ENCODE measurements around the gene CIITA.

The CIITA gene

DNA sequence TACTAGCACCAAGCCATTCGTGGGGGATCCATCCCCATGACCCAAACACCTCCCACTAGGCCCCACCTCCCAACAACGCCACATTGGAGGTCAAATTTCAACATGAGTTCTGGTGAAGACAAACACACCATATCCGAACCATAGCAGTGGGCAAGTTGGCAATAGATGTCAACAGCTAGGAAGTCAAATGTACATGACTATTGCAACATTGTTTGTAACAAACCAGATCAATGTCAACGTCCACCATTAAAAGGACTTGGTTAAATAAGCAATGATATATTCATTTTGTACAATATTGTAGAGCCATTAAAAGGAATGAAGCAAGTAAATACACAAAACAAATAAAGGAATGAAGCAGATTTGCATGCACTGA is 26.5 kb upstream of the CIITA start:
- no peaks in the 10 kb centered on the region for H3K4me1 ChIP-seq (ENCODE audit: control insufficient read depth in 2 of 2, insufficient read depth in 2 of 2, low read length in 2 of 2)
- no peaks in the 10 kb centered on the region for H3K36me3 ChIP-seq (ENCODE audit: control insufficient read depth in 2 of 2, insufficient read depth in 2 of 2, low read length in 2 of 2)
- H3K27me3 ChIP-seq (ENCODE audit: control insufficient read depth in 2 of 2, insufficient read depth in 2 of 2, low read length in 2 of 2) = no peaks in the 10 kb centered on the region
- H3K9me3 ChIP-seq (ENCODE audit: control insufficient read depth in 2 of 2, low read length in 2 of 2) = no peaks in the 10 kb centered on the region
- H3K4me3 ChIP-seq (ENCODE audit: low read length in 2 of 2) = no peak overlapping the region
- no peak overlapping the region for H3K27ac ChIP-seq (ENCODE audit: low read depth in 2 of 2, low read length in 2 of 2)
- H3K9ac ChIP-seq (ENCODE audit: low read depth in 1 of 2, low read length in 2 of 2) = no peak overlapping the region

- H3K36me3 ChIP-seq (ENCODE audit: control insufficient read depth in 2 of 2, insufficient read depth in 2 of 2, low read length in 2 of 2) = no peaks in the 10 kb centered on the region
- no peaks in the 10 kb centered on the region for H3K27me3 ChIP-seq (ENCODE audit: control insufficient read depth in 2 of 2, insufficient read depth in 2 of 2, low read length in 2 of 2)
- no peak overlapping the region for H3K27ac ChIP-seq (ENCODE audit: low read depth in 2 of 2, low read length in 2 of 2)
- no peaks in the 10 kb centered on the region for H3K4me1 ChIP-seq (ENCODE audit: control insufficient read depth in 2 of 2, insufficient read depth in 2 of 2, low read length in 2 of 2)
- no peak overlapping the region for H3K4me3 ChIP-seq (ENCODE audit: low read length in 2 of 2)
- no peak overlapping the region for H3K9ac ChIP-seq (ENCODE audit: low read depth in 1 of 2, low read length in 2 of 2)
- H3K9me3 ChIP-seq (ENCODE audit: control insufficient read depth in 2 of 2, low read length in 2 of 2) = no peaks in the 10 kb centered on the region
Observed at GRCh38 chr16:10851512-10851911, 25.5 kb upstream of the CIITA start.

DNA sequence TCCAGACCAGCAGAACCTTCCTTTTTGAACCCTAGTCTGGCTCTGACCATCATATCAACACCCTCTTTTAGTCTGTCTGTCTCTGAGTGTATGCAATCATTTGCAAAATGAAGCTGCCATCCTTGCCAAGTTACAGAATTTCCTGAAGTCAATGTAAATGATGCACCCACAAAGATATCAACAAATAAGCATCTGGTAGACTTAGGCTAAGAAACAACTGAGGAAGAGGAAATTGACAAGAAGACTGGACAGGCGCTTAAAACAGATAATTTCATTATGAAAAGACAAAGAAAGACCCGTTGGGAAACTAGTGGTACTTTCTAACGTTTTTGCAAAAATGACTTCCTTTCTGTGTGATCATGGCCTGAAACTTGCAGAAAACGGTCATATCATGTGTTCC is 24.7 kb upstream of the CIITA start:
- no peaks in the 10 kb centered on the region for H3K36me3 ChIP-seq (ENCODE audit: control insufficient read depth in 2 of 2, insufficient read depth in 2 of 2, low read length in 2 of 2)
- H3K4me3 ChIP-seq (ENCODE audit: low read length in 2 of 2) = no peak overlapping the region
- no peaks in the 10 kb centered on the region for H3K9me3 ChIP-seq (ENCODE audit: control insufficient read depth in 2 of 2, low read length in 2 of 2)
- H3K27me3 ChIP-seq (ENCODE audit: control insufficient read depth in 2 of 2, insufficient read depth in 2 of 2, low read length in 2 of 2) = no peaks in the 10 kb centered on the region
- H3K27ac ChIP-seq (ENCODE audit: low read depth in 2 of 2, low read length in 2 of 2) = no peak overlapping the region
- no peak overlapping the region for H3K9ac ChIP-seq (ENCODE audit: low read depth in 1 of 2, low read length in 2 of 2)
- no peaks in the 10 kb centered on the region for H3K4me1 ChIP-seq (ENCODE audit: control insufficient read depth in 2 of 2, insufficient read depth in 2 of 2, low read length in 2 of 2)

GRCh38 chr16:10852948-10853347 is 24.1 kb upstream of the CIITA start:
- Histone ChIP-seq H3K4me3 (ENCODE audit: low read length in 2 of 2) (no peak overlapping the region), H3K27ac (ENCODE audit: low read depth in 2 of 2, low read length in 2 of 2) (no peak overlapping the region), H3K36me3 (ENCODE audit: control insufficient read depth in 2 of 2, insufficient read depth in 2 of 2, low read length in 2 of 2) (no peaks in the 10 kb centered on the region), H3K9ac (ENCODE audit: low read depth in 1 of 2, low read length in 2 of 2) (no peak overlapping the region), H3K4me1 (ENCODE audit: control insufficient read depth in 2 of 2, insufficient read depth in 2 of 2, low read length in 2 of 2) (no peaks in the 10 kb centered on the region), H3K27me3 (ENCODE audit: control insufficient read depth in 2 of 2, insufficient read depth in 2 of 2, low read length in 2 of 2) (no peaks in the 10 kb centered on the region), H3K9me3 (ENCODE audit: control insufficient read depth in 2 of 2, low read length in 2 of 2) (no peaks in the 10 kb centered on the region)

- H3K36me3 ChIP-seq (ENCODE audit: control insufficient read depth in 2 of 2, insufficient read depth in 2 of 2, low read length in 2 of 2) = no peaks in the 10 kb centered on the region
- H3K9ac ChIP-seq (ENCODE audit: low read depth in 1 of 2, low read length in 2 of 2) = no peak overlapping the region
- H3K9me3 ChIP-seq (ENCODE audit: control insufficient read depth in 2 of 2, low read length in 2 of 2) = no peaks in the 10 kb centered on the region
- H3K4me1 ChIP-seq (ENCODE audit: control insufficient read depth in 2 of 2, insufficient read depth in 2 of 2, low read length in 2 of 2) = no peaks in the 10 kb centered on the region
- H3K4me3 ChIP-seq (ENCODE audit: low read length in 2 of 2) = no peak overlapping the region
- H3K27ac ChIP-seq (ENCODE audit: low read depth in 2 of 2, low read length in 2 of 2) = no peak overlapping the region
- H3K27me3 ChIP-seq (ENCODE audit: control insufficient read depth in 2 of 2, insufficient read depth in 2 of 2, low read length in 2 of 2) = no peaks in the 10 kb centered on the region
Observed at GRCh38 chr16:10856042-10856441, 21.0 kb upstream of the CIITA start.

- no peaks in the 10 kb centered on the region for H3K4me1 ChIP-seq (ENCODE audit: control insufficient read depth in 2 of 2, insufficient read depth in 2 of 2, low read length in 2 of 2)
- no peak overlapping the region for H3K27ac ChIP-seq (ENCODE audit: low read depth in 2 of 2, low read length in 2 of 2)
- H3K27me3 ChIP-seq (ENCODE audit: control insufficient read depth in 2 of 2, insufficient read depth in 2 of 2, low read length in 2 of 2) = no peaks in the 10 kb centered on the region
- no peak overlapping the region for H3K9ac ChIP-seq (ENCODE audit: low read depth in 1 of 2, low read length in 2 of 2)
- no peaks in the 10 kb centered on the region for H3K9me3 ChIP-seq (ENCODE audit: control insufficient read depth in 2 of 2, low read length in 2 of 2)
- H3K36me3 ChIP-seq (ENCODE audit: control insufficient read depth in 2 of 2, insufficient read depth in 2 of 2, low read length in 2 of 2) = no peaks in the 10 kb centered on the region
- H3K4me3 ChIP-seq (ENCODE audit: low read length in 2 of 2) = no peak overlapping the region
Observed at GRCh38 chr16:10858203-10858602, 18.8 kb upstream of the CIITA start.

DNA sequence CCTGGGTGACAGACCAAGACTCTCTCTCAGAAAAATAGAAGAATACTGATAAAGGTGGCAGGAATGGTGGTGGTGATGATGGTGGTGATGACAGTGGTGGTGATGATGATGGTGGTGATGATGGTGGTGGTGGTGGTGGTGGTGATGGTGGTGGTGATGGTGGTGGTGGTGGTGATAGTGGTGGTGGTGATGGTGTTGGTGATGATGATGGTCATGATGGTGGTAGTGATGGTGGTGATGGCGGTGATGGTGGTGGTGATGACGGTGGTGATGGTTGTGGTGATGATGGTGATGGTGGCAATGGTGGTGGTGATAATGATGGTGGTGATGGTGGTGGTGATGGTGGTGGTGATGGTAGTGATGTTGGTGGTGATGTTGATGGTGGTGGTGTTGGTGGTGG is 18.0 kb upstream of the CIITA start:
- Histone ChIP-seq H3K9me3 (ENCODE audit: control insufficient read depth in 2 of 2, low read length in 2 of 2) (no peaks in the 10 kb centered on the region), H3K36me3 (ENCODE audit: control insufficient read depth in 2 of 2, insufficient read depth in 2 of 2, low read length in 2 of 2) (no peaks in the 10 kb centered on the region), H3K4me1 (ENCODE audit: control insufficient read depth in 2 of 2, insufficient read depth in 2 of 2, low read length in 2 of 2) (no peaks in the 10 kb centered on the region), H3K4me3 (ENCODE audit: low read length in 2 of 2) (no peak overlapping the region), H3K27me3 (ENCODE audit: control insufficient read depth in 2 of 2, insufficient read depth in 2 of 2, low read length in 2 of 2) (no peaks in the 10 kb centered on the region), H3K27ac (ENCODE audit: low read depth in 2 of 2, low read length in 2 of 2) (no peak overlapping the region), H3K9ac (ENCODE audit: low read depth in 1 of 2, low read length in 2 of 2) (no peak overlapping the region)

DNA sequence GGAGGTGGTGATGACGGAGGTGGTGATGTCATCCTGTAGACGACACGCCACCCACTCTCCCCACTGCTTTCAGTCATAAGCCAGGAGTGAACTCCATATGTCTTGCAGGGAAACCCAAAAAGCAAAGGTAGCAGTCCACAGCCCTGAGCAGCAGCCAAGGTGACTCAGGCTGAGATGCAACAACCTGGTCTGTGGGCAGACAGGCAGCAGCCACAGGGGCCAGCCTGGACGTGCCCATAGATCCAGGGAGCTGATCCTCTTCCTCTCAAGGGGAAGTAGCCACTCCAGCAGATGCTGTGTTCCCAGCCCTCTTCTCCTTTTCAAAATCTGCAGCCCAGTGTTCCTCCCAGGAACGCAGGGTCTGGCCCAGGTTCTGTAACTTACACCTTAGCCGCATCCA is 17.3 kb upstream of the CIITA start:
- no peaks in the 10 kb centered on the region for H3K36me3 ChIP-seq (ENCODE audit: control insufficient read depth in 2 of 2, insufficient read depth in 2 of 2, low read length in 2 of 2)

DNA sequence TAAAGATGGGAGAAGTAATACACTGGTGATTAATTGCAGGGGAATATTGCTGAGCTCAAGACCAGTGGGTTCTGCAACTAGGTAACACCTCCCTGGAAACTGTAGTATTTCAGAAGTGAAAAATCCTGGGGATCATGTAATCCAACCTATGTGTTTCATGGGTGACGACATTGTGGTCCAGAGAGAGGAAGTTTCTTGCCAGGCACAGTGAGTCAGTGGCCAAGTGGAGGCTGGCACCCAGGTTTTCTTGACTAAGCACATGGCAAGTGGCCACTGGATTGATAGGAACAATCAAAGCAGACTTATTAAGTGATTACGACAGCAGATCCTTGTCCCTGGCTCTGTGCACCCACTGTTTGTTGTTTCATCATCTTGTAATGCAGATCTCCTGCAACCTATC is 14.6 kb upstream of the CIITA start:
- Histone ChIP-seq H3K27ac (ENCODE audit: low read depth in 2 of 2, low read length in 2 of 2) (no peak overlapping the region), H3K9me3 (ENCODE audit: control insufficient read depth in 2 of 2, low read length in 2 of 2) (no peaks in the 10 kb centered on the region), H3K9ac (ENCODE audit: low read depth in 1 of 2, low read length in 2 of 2) (no peak overlapping the region), H3K27me3 (ENCODE audit: control insufficient read depth in 2 of 2, insufficient read depth in 2 of 2, low read length in 2 of 2) (no peaks in the 10 kb centered on the region), H3K4me1 (ENCODE audit: control insufficient read depth in 2 of 2, insufficient read depth in 2 of 2, low read length in 2 of 2) (no peaks in the 10 kb centered on the region), H3K36me3 (ENCODE audit: control insufficient read depth in 2 of 2, insufficient read depth in 2 of 2, low read length in 2 of 2) (no peaks in the 10 kb centered on the region), H3K4me3 (ENCODE audit: low read length in 2 of 2) (no peak overlapping the region)

More for the DNA sequence above, 17.3 kb upstream of the CIITA start:
- Histone ChIP-seq H3K9ac (ENCODE audit: low read depth in 1 of 2, low read length in 2 of 2) (no peak overlapping the region), H3K27me3 (ENCODE audit: control insufficient read depth in 2 of 2, insufficient read depth in 2 of 2, low read length in 2 of 2) (no peaks in the 10 kb centered on the region), H3K27ac (ENCODE audit: low read depth in 2 of 2, low read length in 2 of 2) (no peak overlapping the region), H3K4me3 (ENCODE audit: low read length in 2 of 2) (no peak overlapping the region), H3K4me1 (ENCODE audit: control insufficient read depth in 2 of 2, insufficient read depth in 2 of 2, low read length in 2 of 2) (no peaks in the 10 kb centered on the region), H3K9me3 (ENCODE audit: control insufficient read depth in 2 of 2, low read length in 2 of 2) (no peaks in the 10 kb centered on the region)

DNA sequence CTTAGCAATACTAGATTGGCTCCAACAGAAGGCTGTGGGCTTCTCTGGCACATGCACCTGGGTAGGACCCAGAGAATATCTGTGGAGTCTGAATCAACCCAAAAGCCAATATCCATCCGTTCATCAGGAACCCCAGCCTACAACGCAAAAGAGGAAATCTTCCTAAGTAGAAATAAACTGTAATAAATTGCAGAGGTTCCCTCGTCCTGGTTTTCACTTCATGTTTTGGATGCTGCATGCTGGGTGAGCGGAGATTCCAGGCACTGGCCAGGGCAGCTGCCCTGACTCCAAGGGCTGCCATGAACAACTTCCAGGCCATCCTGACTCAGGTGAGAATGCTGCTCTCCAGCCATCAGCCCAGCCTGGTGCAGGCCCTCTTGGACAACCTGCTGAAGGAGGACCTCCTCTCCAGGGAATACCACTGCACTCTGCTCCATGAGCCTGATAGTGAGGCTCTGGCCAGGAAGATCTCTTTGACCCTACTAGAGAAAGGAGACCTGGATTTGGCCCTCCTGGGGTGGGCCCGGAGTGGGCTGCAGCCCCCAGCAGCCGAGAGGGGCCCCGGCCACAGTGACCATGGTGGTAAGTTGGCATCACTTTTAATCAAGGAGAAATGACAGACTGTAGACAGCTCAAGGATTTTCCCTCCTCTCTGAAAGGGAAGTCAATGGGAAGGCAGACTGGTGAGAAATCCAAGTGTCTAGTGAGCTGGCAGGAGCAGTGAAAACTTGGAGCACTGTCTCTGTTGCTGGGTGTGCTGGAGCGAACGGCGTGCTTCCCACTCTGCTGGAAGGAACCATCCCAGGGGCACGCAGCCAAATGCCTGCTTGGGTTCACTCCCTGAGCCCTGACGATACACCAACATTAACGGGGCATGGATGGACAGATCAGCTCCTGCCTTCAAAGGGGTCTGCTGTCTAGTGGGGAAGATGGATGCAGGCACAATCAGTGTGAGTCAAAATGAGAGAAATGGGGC is 10.7 kb upstream of the CIITA start:
- Histone ChIP-seq H3K9ac (ENCODE audit: low read depth in 1 of 2, low read length in 2 of 2) (no peak overlapping the region), H3K36me3 (ENCODE audit: control insufficient read depth in 2 of 2, insufficient read depth in 2 of 2, low read length in 2 of 2) (no peaks in the 10 kb centered on the region), H3K27ac (ENCODE audit: low read depth in 2 of 2, low read length in 2 of 2) (peak overlapping the region; percentile 54 to 56), H3K27me3 (ENCODE audit: control insufficient read depth in 2 of 2, insufficient read depth in 2 of 2, low read length in 2 of 2) (no peaks in the 10 kb centered on the region), H3K4me3 (ENCODE audit: low read length in 2 of 2) (peak overlapping the region; percentile 22 to 43), H3K4me1 (ENCODE audit: control insufficient read depth in 2 of 2, insufficient read depth in 2 of 2, low read length in 2 of 2) (peaks cover 6 to 13% of the 10 kb centered on the region in 2 donors), H3K9me3 (ENCODE audit: control insufficient read depth in 2 of 2, low read length in 2 of 2) (no peaks in the 10 kb centered on the region)

Measured in mucosa of rectum (tissue), 2 donors.